Measurements from ENCODE around the gene SLC7A1.

GRCh38 chr13:29538652-29539040, 56.8 kb downstream of the SLC7A1 start:
- no peak for TF ChIP-seq CTCF (IDR thresholded peaks at IDR 0.05; ENCODE audit: low read depth, low read length)
- TF ChIP-seq MAX (IDR thresholded peaks at IDR 0.05; ENCODE audit: low read depth, low read length): no peak

Measured in NB4 (cell line).